ENCODE data around the gene MOCS3. TPM values are rescaled to one million over a fixed set of nuclear protein-coding genes. Genes with fewer than 3 reads are reported as not detected.

MOCS3 gene
- total and polyA plus RNA-seq, 2 of the 13 experiments (the other 11 are each of a cell fraction or from before 2014, with no cell fraction given), result 3.7 to 8.4 TPM

GRCh38 chr20:50929299-50930138 is 29.1 kb upstream of the MOCS3 start (continued):
- peak; percentile 54; the same call in 1 of the 2 replicates for TF ChIP-seq ZNF678 (CRISPR knock-in tag; IDR thresholded peaks at IDR 0.05)
- no peak for TF ChIP-seq HNRNPLL (IDR thresholded peaks at IDR 0.05; ENCODE audit: low read depth, low read length, poor library complexity, severe bottlenecking)
- TF ChIP-seq FOXP4 (CRISPR knock-in tag; IDR thresholded peaks at IDR 0.05), result peak; percentile 76
- TF ChIP-seq LCORL (IDR thresholded peaks at IDR 0.05), result 0 out of 2 replicates have a peak, but pooled peaks have one; percentile 27
- TF ChIP-seq LCORL (CRISPR knock-in tag; IDR thresholded peaks at IDR 0.05), result peak; percentile 97
- TF ChIP-seq, protein P1, sequence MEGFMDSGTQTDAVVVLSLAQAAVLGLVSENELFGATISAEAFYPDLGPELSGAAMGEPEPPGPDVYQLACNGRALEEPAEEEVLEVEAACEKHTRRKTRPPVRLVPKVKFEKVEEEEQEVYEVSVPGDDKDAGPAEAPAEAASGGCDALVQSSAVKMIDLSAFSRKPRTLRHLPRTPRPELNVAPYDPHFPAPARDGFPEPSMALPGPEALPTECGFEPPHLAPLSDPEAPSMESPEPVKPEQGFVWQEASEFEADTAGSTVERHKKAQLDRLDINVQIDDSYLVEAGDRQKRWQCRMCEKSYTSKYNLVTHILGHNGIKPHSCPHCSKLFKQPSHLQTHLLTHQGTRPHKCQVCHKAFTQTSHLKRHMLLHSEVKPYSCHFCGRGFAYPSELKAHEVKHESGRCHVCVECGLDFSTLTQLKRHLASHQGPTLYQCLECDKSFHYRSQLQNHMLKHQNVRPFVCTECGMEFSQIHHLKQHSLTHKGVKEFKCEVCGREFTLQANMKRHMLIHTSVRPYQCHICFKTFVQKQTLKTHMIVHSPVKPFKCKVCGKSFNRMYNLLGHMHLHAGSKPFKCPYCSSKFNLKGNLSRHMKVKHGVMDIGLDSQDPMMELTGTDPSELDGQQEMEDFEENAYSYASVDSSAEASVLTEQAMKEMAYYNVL (CRISPR knock-in tag; IDR thresholded peaks at IDR 0.05; ENCODE audit: borderline replicate concordance), result peak; percentile 76; the same call in 1 of the 2 replicates
- TF ChIP-seq HOXA3 (CRISPR knock-in tag; IDR thresholded peaks at IDR 0.05), result peak; percentile 94
- TF ChIP-seq SMARCE1 (IDR thresholded peaks at IDR 0.05; ENCODE audit: borderline replicate concordance), result no peak
- peak; percentile 66; the same call in 1 of the 2 replicates for TF ChIP-seq ZNF335 (CRISPR knock-in tag; IDR thresholded peaks at IDR 0.05)
- TF ChIP-seq HMGXB4 (CRISPR knock-in tag; IDR thresholded peaks at IDR 0.05; ENCODE audit: borderline replicate concordance in 1 of 2, low read depth in 1 of 2), result peak; percentile 100
- 0 out of 2 replicates have a peak, but pooled peaks have one; percentile 72 for TF ChIP-seq SP140L (CRISPR knock-in tag; IDR thresholded peaks at IDR 0.05; ENCODE audit: borderline replicate concordance)
- TF ChIP-seq SETDB1 (CRISPR knock-in tag; IDR thresholded peaks at IDR 0.05; ENCODE audit: borderline replicate concordance), result no peak
- TF ChIP-seq ZFY (CRISPR knock-in tag; IDR thresholded peaks at IDR 0.05), result peak; percentile 57
- TF ChIP-seq DNMT1 (CRISPR knock-in tag; IDR thresholded peaks at IDR 0.05), result peak; percentile 46; the same call in 1 of the 2 replicates
- TF ChIP-seq ZNF30 (CRISPR knock-in tag; IDR thresholded peaks at IDR 0.05), result no peak
- peak; percentile 100 for TF ChIP-seq ZMYM4 (CRISPR knock-in tag; IDR thresholded peaks at IDR 0.05)
- no peak for TF ChIP-seq MAF1 (CRISPR knock-in tag; IDR thresholded peaks at IDR 0.05; ENCODE audit: borderline replicate concordance)
- no peak for TF ChIP-seq JDP2 (CRISPR knock-in tag; IDR thresholded peaks at IDR 0.05; ENCODE audit: borderline replicate concordance)
- TF ChIP-seq ZNF12 (CRISPR knock-in tag; IDR thresholded peaks at IDR 0.05), result peak; percentile 84
- TF ChIP-seq BHLHE40 (IDR thresholded peaks at IDR 0.05; ENCODE audit: low read length), result peak; percentile 78
- peak; percentile 76 for TF ChIP-seq SOX5 (CRISPR knock-in tag; IDR thresholded peaks at IDR 0.05; ENCODE audit: borderline replicate concordance)
- no peak; the same call in 1 of the 2 replicates for TF ChIP-seq ZNF280B (CRISPR knock-in tag; IDR thresholded peaks at IDR 0.05; ENCODE audit: borderline replicate concordance)
- TF ChIP-seq IKZF1 (IDR thresholded peaks at IDR 0.05), result no peak

All from HepG2 (cell line).